Endothelial cell of umbilical vein (primary cell): Measurements from ENCODE around the gene SUPT4H1.

Experiments
- CTCF ChIP-seq, 2 donors: IDR thresholded peaks; 1 replicate in 1 of 2; 2 replicates in 1 of 2; pipeline ENCODE4 v1.5.1; 2011; ENCODE audit warnings: low read length in 2 of 2, mild to moderate bottlenecking in 2 of 2, moderate library complexity in 2 of 2, control low read depth in 1 of 2, inconsistent platforms in 1 of 2, low read depth in 1 of 2; ENCODE audit not compliant: insufficient read depth in 1 of 2; ENCODE audit errors: extremely low read depth in 1 of 2
- FOS ChIP-seq: IDR thresholded peaks from 2 replicates; pipeline ENCODE4 v1.6.1; 2011; ENCODE audit warnings: mild to moderate bottlenecking, low read length, moderate library complexity, borderline replicate concordance; ENCODE audit not compliant: insufficient read depth
- MYC ChIP-seq: IDR thresholded peaks from one replicate; pipeline ENCODE4 v1.6.1; 2011; ENCODE audit warnings: mild to moderate bottlenecking, low read depth, low read length
- POLR2A ChIP-seq: IDR thresholded peaks from 2 replicates; pipeline ENCODE4 v1.6.1; 2012; ENCODE audit warnings: low read depth, mild to moderate bottlenecking, control low read depth, low read length

GRCh38 chr17:58308173-58308984, 43.6 kb downstream of the SUPT4H1 start:
- TF ChIP-seq POLR2A, result no peak
- TF ChIP-seq CTCF (IDR thresholded peaks at IDR 0.05; ENCODE audit: extremely low read depth in 1 of 2, insufficient read depth in 1 of 2, low read depth in 1 of 2, low read length in 2 of 2), result peak; percentile 18 to 63
- no peak for TF ChIP-seq MYC
- TF ChIP-seq FOS, result no peak
